Neural cell (in vitro differentiated cells): ENCODE data around the gene ZDHHC3. TPM values are rescaled to one million over a fixed set of nuclear protein-coding genes. Genes with fewer than 3 reads are reported as not detected.

ENCODE experiments used
- H2AFZ ChIP-seq: fragments of 200-600, 300-800 bp; sonication (generic), shearing (Covaris generic); 2 replicates; pipeline ENCODE4 v1.6.0; 2014; ENCODE audit warnings: low read depth, mild to moderate bottlenecking, antibody characterized with exemption, low read length, moderate library complexity
- H3F3A ChIP-seq: fragments of 200-600 bp; shearing (Covaris generic); 2 replicates; pipeline ENCODE4 v1.6.1; 2016; ENCODE audit warnings: mild to moderate bottlenecking, moderate library complexity, mixed read lengths, antibody characterized with exemption, low read length; ENCODE audit not compliant: insufficient read depth, poor library complexity, severe bottlenecking
- H3K27ac ChIP-seq: fragments of 200-600, 300-800 bp; sonication (generic), shearing (Covaris generic); 2 replicates; pipeline ENCODE4 v1.5.1; 2014; ENCODE audit warnings: mild to moderate bottlenecking, low read length, moderate library complexity
- H3K27me3 ChIP-seq: fragments of 300-800, 200-600 bp; sonication (generic), shearing (Covaris generic); 2 replicates; pipeline ENCODE4 v1.6.0; 2014; ENCODE audit warnings: mild to moderate bottlenecking, low read depth, low read length, moderate library complexity; ENCODE audit not compliant: insufficient read depth
- H3K36me3 ChIP-seq: fragments of 300-800, 200-600 bp; sonication (generic), shearing (Covaris generic); 2 replicates; pipeline ENCODE4 v1.5.1; 2014; ENCODE audit warnings: mild to moderate bottlenecking, antibody characterized with exemption, low read length, moderate library complexity; ENCODE audit not compliant: insufficient read depth
- H3K4me2 ChIP-seq: fragments of 300-800, 200-600 bp; sonication (generic), shearing (Covaris generic); 2 replicates; pipeline ENCODE4 v1.6.0; 2014; ENCODE audit warnings: mild to moderate bottlenecking, low read length
- H3K4me3 ChIP-seq: fragments of 300-800, 200-600 bp; sonication (generic), shearing (Covaris generic); 2 replicates; pipeline ENCODE4 v1.5.1; 2014; ENCODE audit warnings: mild to moderate bottlenecking, low read length, moderate library complexity
- H3K79me2 ChIP-seq: fragments of 200-600 bp; shearing (Covaris generic); replicated peaks from 2 replicates; pipeline ENCODE4 v1.6.0; 2014; ENCODE audit warnings: mild to moderate bottlenecking, low read length, moderate library complexity; ENCODE audit not compliant: insufficient read depth
- H3K9ac ChIP-seq: fragments of 300-800, 200-600 bp; sonication (generic), shearing (Covaris generic); 2 replicates; pipeline ENCODE4 v1.6.1; 2016; ENCODE audit warnings: mild to moderate bottlenecking, low read length, mixed read lengths
- H3K9me2 ChIP-seq: fragments of 200-600 bp; shearing (Covaris generic); 2 replicates; pipeline ENCODE4 v1.6.1; 2016; ENCODE audit warnings: mild to moderate bottlenecking, low read length, mixed read lengths; ENCODE audit not compliant: insufficient read depth
- H3K9me3 ChIP-seq: fragments of 200-600, 300-800 bp; sonication (generic), shearing (Covaris generic); 2 replicates; pipeline ENCODE4 v1.6.1; 2016; ENCODE audit warnings: mild to moderate bottlenecking, mixed run types, low read length, moderate library complexity, mixed read lengths
- H4K20me1 ChIP-seq: fragments of 200-600 bp; shearing (Covaris generic); 2 replicates; pipeline ENCODE4 v1.6.1; 2016; ENCODE audit warnings: mild to moderate bottlenecking, mixed run types; ENCODE audit not compliant: insufficient read depth
- CTCF ChIP-seq: fragments of 450-650 bp; IDR thresholded peaks from 2 replicates; pipeline ENCODE4 v1.5.1; 2014; ENCODE audit warnings: antibody characterized with exemption, mild to moderate bottlenecking, moderate library complexity; ENCODE audit not compliant: poor library complexity, severe bottlenecking
- EP300 ChIP-seq: fragments of 450-650 bp; conservative IDR thresholded peaks from 2 replicates; pipeline ENCODE4 v1.6.1; 2014; ENCODE audit warnings: antibody characterized with exemption, mild to moderate bottlenecking, moderate library complexity; ENCODE audit not compliant: poor library complexity, severe bottlenecking
- EZH2 ChIP-seq: fragments of 200-600, 300-800 bp; shearing (Covaris generic), sonication (generic); IDR thresholded peaks from 2 replicates; pipeline ENCODE4 v1.6.1; 2014; ENCODE audit warnings: antibody characterized with exemption, low read length, borderline replicate concordance, mild to moderate bottlenecking; ENCODE audit not compliant: insufficient read depth, poor library complexity, severe bottlenecking
- MXI1 ChIP-seq: fragments of 450-650 bp; conservative IDR thresholded peaks from 2 replicates; pipeline ENCODE4 v1.6.1; 2014; ENCODE audit warnings: antibody characterized with exemption, mild to moderate bottlenecking; ENCODE audit not compliant: poor library complexity, severe bottlenecking
- POLR2AphosphoS5 ChIP-seq: IDR thresholded peaks from 2 replicates; pipeline ENCODE4 v1.6.1; 2012
- RAD21 ChIP-seq: fragments of 450-650 bp; conservative IDR thresholded peaks from 2 replicates; pipeline ENCODE4 v1.6.1; 2014; ENCODE audit warnings: antibody characterized with exemption, mild to moderate bottlenecking, moderate library complexity
- SMC3 ChIP-seq: fragments of 450-650 bp; conservative IDR thresholded peaks from 2 replicates; pipeline ENCODE4 v1.6.1; 2014; ENCODE audit warnings: antibody characterized with exemption, mild to moderate bottlenecking, moderate library complexity; ENCODE audit not compliant: poor library complexity
- TAF1 ChIP-seq: IDR thresholded peaks from 2 replicates; pipeline ENCODE4 v1.6.1; 2012; ENCODE audit warnings: low read depth
- polyA plus RNA-seq: library from polyadenylated mRNA; depleted of rRNA; stranded (reverse); fragments of >200 nt; gene quantifications from 2 replicates; pipeline ENCODE4 v1.2.3, GENCODE V29; 2014
- TF ChIP-seq, protein P1 (sequence below): IDR thresholded peaks from 2 replicates; pipeline ENCODE4 v1.6.1; 2012; ENCODE audit warnings: borderline replicate concordance

The ZDHHC3 gene
- polyA plus RNA-seq, 1 donor from 2014 or later: 35.8 TPM

- Histone ChIP-seq H2AFZ (no peak overlapping the region), H3K79me2 (no peaks in the 10 kb centered on the region), H3K4me3 (no peak overlapping the region), H4K20me1 (no peaks in the 10 kb centered on the region), H3K9me3 (no peaks in the 10 kb centered on the region), H3K9me2 (no peaks in the 10 kb centered on the region), H3K9ac (no peak overlapping the region), H3K4me2 (no peak overlapping the region), H3F3A (no peaks in the 10 kb centered on the region), H3K27me3 (no peaks in the 10 kb centered on the region), H3K27ac (no peak overlapping the region), H3K36me3 (no peaks in the 10 kb centered on the region)
- TF ChIP-seq EZH2 (no peak), POLR2AphosphoS5 (no peak), CTCF (no peak), TAF1 (no peak), RAD21 (no peak), EP300 (no peak), MXI1 (no peak), SMC3 (no peak)
- TF ChIP-seq, protein P1, sequence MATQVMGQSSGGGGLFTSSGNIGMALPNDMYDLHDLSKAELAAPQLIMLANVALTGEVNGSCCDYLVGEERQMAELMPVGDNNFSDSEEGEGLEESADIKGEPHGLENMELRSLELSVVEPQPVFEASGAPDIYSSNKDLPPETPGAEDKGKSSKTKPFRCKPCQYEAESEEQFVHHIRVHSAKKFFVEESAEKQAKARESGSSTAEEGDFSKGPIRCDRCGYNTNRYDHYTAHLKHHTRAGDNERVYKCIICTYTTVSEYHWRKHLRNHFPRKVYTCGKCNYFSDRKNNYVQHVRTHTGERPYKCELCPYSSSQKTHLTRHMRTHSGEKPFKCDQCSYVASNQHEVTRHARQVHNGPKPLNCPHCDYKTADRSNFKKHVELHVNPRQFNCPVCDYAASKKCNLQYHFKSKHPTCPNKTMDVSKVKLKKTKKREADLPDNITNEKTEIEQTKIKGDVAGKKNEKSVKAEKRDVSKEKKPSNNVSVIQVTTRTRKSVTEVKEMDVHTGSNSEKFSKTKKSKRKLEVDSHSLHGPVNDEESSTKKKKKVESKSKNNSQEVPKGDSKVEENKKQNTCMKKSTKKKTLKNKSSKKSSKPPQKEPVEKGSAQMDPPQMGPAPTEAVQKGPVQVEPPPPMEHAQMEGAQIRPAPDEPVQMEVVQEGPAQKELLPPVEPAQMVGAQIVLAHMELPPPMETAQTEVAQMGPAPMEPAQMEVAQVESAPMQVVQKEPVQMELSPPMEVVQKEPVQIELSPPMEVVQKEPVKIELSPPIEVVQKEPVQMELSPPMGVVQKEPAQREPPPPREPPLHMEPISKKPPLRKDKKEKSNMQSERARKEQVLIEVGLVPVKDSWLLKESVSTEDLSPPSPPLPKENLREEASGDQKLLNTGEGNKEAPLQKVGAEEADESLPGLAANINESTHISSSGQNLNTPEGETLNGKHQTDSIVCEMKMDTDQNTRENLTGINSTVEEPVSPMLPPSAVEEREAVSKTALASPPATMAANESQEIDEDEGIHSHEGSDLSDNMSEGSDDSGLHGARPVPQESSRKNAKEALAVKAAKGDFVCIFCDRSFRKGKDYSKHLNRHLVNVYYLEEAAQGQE: no peak
Observed at GRCh38 chr3:44954304-44954703, 21.7 kb downstream of the ZDHHC3 start.

DNA sequence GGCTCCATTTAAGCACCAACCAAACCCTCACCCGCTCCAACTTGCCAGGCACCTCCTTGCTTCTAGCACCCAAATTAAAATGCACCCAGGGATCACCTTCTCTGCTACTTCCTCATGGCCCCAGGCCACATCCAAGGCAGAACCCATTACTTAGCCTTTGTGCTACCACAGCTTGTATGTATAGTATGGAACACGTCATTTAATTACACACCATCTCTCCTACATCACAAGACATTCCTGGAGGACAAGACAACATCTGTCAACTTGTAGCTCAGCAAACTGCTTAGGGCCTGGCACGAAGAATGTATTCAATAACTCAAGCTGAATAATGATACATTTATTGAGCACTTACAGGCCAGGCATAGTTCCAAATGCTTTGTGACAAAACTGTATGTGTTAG lies 23.3 kb downstream of the ZDHHC3 start:
- Histone ChIP-seq H3K9ac (no peak overlapping the region), H3K36me3 (no peaks in the 10 kb centered on the region), H4K20me1 (no peaks in the 10 kb centered on the region), H3K27me3 (no peaks in the 10 kb centered on the region), H3K9me2 (no peaks in the 10 kb centered on the region), H3F3A (no peaks in the 10 kb centered on the region), H3K79me2 (no peaks in the 10 kb centered on the region), H3K9me3 (no peaks in the 10 kb centered on the region), H3K27ac (no peak overlapping the region), H3K4me2 (no peak overlapping the region), H2AFZ (no peak overlapping the region), H3K4me3 (no peak overlapping the region)
- TF ChIP-seq EP300: no peak

DNA sequence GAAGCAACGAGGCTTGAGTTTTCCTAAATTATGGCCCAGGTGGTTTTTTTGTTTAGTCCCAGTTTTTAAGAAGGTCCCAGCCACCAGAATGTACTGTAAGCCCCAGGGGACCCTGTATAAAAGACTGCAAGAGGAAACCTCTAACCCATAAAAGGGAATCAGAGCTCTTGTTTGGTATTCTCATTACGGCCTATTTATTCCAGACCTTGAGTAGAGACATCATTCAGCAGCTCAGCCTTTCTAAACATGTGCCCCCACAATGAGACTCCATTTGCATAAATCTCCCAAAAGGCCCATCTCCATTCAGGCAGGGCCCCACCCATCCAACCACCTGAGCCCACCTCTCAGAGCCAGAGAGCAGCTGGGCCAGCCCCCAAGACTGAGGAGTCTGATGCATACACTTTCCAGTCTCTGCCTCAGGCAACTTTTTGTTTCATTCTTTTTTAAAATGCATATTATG lies 25.7 kb downstream of the ZDHHC3 start:
- no peaks in the 10 kb centered on the region for H4K20me1 ChIP-seq
- H3K79me2 ChIP-seq: no peaks in the 10 kb centered on the region
- no peak overlapping the region for H2AFZ ChIP-seq
- H3K4me2 ChIP-seq: no peak overlapping the region
- H3K27ac ChIP-seq: no peak overlapping the region
- TF ChIP-seq SMC3 (no peak), RAD21 (no peak), POLR2AphosphoS5 (no peak), TAF1 (no peak), MXI1 (no peak), EZH2 (no peak), EP300 (no peak), CTCF (no peak)
- TF ChIP-seq, protein P1: no peak
- no peak overlapping the region for H3K9ac ChIP-seq
- no peaks in the 10 kb centered on the region for H3K36me3 ChIP-seq
- no peaks in the 10 kb centered on the region for H3K9me2 ChIP-seq
- no peaks in the 10 kb centered on the region for H3F3A ChIP-seq
- H3K4me3 ChIP-seq: no peak overlapping the region
- no peaks in the 10 kb centered on the region for H3K27me3 ChIP-seq
- no peaks in the 10 kb centered on the region for H3K9me3 ChIP-seq
